H1 (cell line): ENCODE measurements around the gene ACAD10.

Experiments used
- BRCA1 ChIP-seq: IDR thresholded peaks from 2 replicates; pipeline ENCODE4 v1.6.1; 2012; ENCODE audit warnings: low read depth, low read length, improper control_type of control experiment
- EZH2 ChIP-seq: fragments of 200-600 bp; sonication (generic); IDR thresholded peaks from 2 replicates; pipeline ENCODE4 v1.7.1; 2012; ENCODE audit warnings: low read depth, mild to moderate bottlenecking, moderate library complexity, low read length, inconsistent platforms; ENCODE audit not compliant: severe bottlenecking
- KDM1A ChIP-seq: fragments of 200-600, 300-600 bp; sonication (generic); IDR thresholded peaks from 2 replicates; pipeline ENCODE4 v1.7.1; 2016; ENCODE audit warnings: mild to moderate bottlenecking, low read length, borderline replicate concordance
- MAFK ChIP-seq: IDR thresholded peaks from 2 replicates; pipeline ENCODE4 v1.6.1; 2012; ENCODE audit warnings: low read depth, mild to moderate bottlenecking, improper control_type of control experiment, low read length
- NANOG ChIP-seq: IDR thresholded peaks from 2 replicates; pipeline ENCODE4 v1.6.1; 2011; ENCODE audit warnings: low read length, low read depth, mild to moderate bottlenecking, inconsistent platforms; ENCODE audit not compliant: insufficient read depth, poor library complexity, severe bottlenecking
- POLR2A ChIP-seq, 2 experiments: IDR thresholded peaks; 1 replicate in 1 of 2; 2 replicates in 1 of 2; pipeline ENCODE4 v1.6.1; 2011; ENCODE audit warnings: low read depth in 2 of 2, low read length in 2 of 2, mild to moderate bottlenecking in 2 of 2; ENCODE audit errors: control extremely low read depth in 1 of 2
- POLR2AphosphoS5 ChIP-seq: IDR thresholded peaks from 2 replicates; pipeline ENCODE4 v1.6.1; 2011; ENCODE audit warnings: low read depth, low read length
- RAD21 ChIP-seq, 2 experiments: IDR thresholded peaks in 1 of 2; conservative IDR thresholded peaks in 1 of 2; 2 replicates each; pipeline ENCODE4 v1.6.1; 2011; ENCODE audit warnings: low read depth in 2 of 2, low read length in 2 of 2, improper control_type of control experiment in 1 of 2, inconsistent platforms in 1 of 2, mild to moderate bottlenecking in 1 of 2, moderate library complexity in 1 of 2
- TAF1 ChIP-seq: IDR thresholded peaks from 2 replicates; pipeline ENCODE4 v1.6.1; 2011; ENCODE audit warnings: mild to moderate bottlenecking, low read depth, low read length
- TAF7 ChIP-seq: optimal IDR thresholded peaks from 2 replicates; pipeline ENCODE3; 2011; ENCODE audit warnings: low read depth, mild to moderate bottlenecking, inconsistent platforms, low read length, moderate library complexity, borderline replicate concordance
- TF ChIP-seq, protein P1 (sequence below), 3 experiments: IDR thresholded peaks; 1 replicate in 2 of 3; 2 replicates in 1 of 3; pipeline versions ENCODE4 v1.5.1 to v1.6.1; 2011; ENCODE audit warnings: low read length in 3 of 3, mild to moderate bottlenecking in 3 of 3, inconsistent platforms in 2 of 3, low read depth in 1 of 3, moderate library complexity in 1 of 3; ENCODE audit not compliant: insufficient read depth in 1 of 3; ENCODE audit errors: control extremely low read depth in 1 of 3
- TF ChIP-seq, protein P2 (sequence below): IDR thresholded peaks from 2 replicates; pipeline ENCODE4 v1.6.1; 2012; ENCODE audit warnings: inconsistent platforms

DNA sequence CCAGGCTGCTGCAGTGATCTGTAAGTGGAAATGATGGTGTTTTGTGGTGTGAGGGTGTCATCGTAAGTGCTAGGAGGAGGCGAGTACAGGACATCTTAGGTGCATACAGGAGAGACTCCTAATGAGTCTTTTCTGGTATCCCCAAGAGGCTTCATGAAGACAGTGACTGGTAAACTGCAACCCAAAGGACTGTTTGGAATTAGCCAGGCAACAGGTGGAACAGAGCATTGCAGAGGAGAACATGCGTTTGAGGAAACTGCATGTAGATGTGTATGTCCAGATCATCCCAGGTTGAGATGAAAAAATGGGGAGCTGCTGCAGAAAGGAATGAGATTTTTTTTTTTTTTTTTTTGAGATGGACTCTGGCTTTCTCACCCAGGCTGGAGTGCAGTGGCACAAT, 5.4 kb downstream of the ACAD10 start:
- TF ChIP-seq, protein P1, sequence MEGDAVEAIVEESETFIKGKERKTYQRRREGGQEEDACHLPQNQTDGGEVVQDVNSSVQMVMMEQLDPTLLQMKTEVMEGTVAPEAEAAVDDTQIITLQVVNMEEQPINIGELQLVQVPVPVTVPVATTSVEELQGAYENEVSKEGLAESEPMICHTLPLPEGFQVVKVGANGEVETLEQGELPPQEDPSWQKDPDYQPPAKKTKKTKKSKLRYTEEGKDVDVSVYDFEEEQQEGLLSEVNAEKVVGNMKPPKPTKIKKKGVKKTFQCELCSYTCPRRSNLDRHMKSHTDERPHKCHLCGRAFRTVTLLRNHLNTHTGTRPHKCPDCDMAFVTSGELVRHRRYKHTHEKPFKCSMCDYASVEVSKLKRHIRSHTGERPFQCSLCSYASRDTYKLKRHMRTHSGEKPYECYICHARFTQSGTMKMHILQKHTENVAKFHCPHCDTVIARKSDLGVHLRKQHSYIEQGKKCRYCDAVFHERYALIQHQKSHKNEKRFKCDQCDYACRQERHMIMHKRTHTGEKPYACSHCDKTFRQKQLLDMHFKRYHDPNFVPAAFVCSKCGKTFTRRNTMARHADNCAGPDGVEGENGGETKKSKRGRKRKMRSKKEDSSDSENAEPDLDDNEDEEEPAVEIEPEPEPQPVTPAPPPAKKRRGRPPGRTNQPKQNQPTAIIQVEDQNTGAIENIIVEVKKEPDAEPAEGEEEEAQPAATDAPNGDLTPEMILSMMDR (IDR thresholded peaks at IDR 0.05; ENCODE audit: control extremely low read depth in 1 of 3, insufficient read depth in 1 of 3, low read depth in 1 of 3, low read length in 3 of 3) = no peak
- TF ChIP-seq POLR2A (IDR thresholded peaks at IDR 0.05; ENCODE audit: control extremely low read depth in 1 of 2, low read depth in 2 of 2, low read length in 2 of 2) (no peak), EZH2 (no peak), NANOG (no peak), TAF1 (no peak), KDM1A (no peak), POLR2AphosphoS5 (no peak), BRCA1 (no peak), MAFK (no peak), RAD21 (IDR thresholded peaks at IDR 0.05 in 1 of 2, conservative IDR thresholded peaks at IDR 0.05 in 1 of 2; ENCODE audit: low read depth in 2 of 2, low read length in 2 of 2) (no peak), TAF7 (no peak)
- TF ChIP-seq, protein P2, sequence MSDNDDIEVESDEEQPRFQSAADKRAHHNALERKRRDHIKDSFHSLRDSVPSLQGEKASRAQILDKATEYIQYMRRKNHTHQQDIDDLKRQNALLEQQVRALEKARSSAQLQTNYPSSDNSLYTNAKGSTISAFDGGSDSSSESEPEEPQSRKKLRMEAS = no peak
